Stimulated activated CD4-positive, alpha-beta T cell treated with anti-CD3 and anti-CD28 coated beads, TNF-alpha, amount 100 ng/mL, for 1 hour (primary cell): ENCODE data around the gene STK32C.

ENCODE experiments used
- DNase-seq, 3 donors: peaks; one replicate each; pipeline ENCODE4 v3.0.0-alpha.2; 2020; ENCODE audit warnings: low read depth in 3 of 3, low spot score in 1 of 3

STK32C gene

GRCh38 chr10:132213917-132214316 is 93.8 kb downstream of the STK32C start:
- no peak for DNase-seq

GRCh38 chr10:132212816-132213215 is 94.9 kb downstream of the STK32C start:
- DNase-seq = no peak

- DNase-seq = no peak
Measured at GRCh38 chr10:132211246-132211645, 96.5 kb downstream of the STK32C start.

DNA sequence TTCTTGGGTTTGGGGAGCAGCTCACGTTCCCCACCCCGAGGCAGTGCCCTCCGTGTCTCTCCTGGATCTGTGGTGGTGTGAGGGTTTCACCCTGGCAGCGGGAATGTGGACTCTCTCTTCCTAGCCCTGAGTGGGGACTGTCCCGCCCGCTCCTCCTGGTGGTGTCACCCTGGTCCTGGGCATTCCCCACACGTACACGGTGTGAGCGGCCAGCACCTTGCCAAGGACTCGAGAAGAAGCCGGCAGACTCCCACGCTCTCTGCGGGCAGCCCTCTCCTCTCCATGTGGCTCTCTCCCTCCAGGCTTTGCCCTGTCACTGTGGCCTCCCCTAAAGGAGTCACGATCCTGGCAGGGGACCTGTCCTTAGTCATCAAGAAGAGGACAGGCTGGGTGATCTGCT is 97.0 kb downstream of the STK32C start:
- no peak for DNase-seq

DNA sequence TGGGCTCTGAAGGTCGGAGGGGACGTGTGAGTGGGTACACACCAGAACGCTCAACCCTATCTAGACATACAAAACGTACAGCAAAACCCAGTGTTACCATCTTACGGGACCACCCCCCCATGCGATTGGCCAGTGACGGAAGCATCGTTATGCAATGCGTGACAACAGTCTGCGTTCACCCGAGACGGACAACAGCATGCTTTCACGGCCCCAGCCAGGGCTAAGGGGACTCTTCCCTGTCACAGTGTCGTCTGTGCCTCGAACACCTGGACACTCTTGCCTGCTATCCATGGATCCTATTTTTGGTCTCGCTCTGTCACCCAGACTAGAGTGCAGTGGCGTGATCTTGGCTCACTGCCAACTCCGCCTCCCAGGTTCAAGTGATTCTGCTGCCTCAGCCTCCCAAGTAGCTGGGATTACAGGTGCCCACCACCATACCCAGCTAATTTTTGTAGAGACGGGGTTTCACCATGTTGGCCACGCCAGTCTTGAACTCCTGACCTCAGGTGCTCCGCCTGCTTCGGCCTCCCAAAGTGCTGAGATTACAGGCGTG is 97.7 kb downstream of the STK32C start:
- DNase-seq = no peak

DNA sequence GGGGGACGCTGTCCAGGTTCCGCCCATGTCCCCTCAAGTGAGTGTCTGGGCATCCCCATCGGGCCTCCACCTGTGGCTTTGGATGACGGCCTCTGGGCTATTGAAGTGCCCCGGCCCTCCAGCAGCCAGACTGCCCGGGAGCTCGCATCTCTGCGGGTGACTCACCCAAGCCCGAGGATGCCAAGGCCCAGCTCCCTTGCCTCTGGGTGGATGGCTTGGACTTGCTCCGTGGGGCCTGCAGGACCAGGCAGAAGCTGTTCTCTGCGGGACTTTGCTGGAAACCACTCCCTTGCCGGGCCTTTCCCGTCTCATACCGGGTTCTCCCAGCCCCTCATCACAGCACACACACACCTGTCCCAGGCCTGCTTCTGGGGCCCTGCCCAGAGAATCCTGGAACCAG is 98.6 kb downstream of the STK32C start:
- no peak for DNase-seq

DNA sequence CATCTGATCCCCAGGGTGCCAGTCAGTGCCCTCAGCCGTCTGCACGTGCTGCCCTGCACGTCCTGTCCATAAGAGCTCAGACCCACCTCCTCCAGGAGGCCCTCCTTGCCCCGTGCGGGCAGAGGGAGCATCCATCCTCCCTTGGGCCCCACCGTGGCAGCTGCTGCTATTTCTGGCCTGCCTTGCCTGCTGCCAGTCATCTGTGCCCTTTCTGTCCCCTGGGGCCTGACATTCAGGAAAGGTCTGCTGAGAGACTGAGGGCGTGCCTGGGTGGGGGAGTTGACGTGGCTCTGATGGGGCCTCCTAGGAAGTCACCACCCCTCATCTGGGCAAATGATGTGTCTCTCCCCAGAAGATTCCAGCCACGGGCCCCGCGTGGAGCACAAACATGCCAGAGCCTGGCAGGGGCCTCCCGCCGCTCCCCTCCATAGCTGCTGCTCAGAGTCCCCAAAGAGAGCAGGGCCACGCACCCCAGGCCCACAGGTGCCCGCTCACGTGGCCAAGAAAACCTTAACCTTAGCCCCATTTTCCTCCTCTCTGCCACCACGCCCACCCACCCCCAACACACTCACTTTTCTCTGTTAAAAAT is 99.2 kb downstream of the STK32C start:
- DNase-seq = no peak

- DNase-seq = no peak
Measured at GRCh38 chr10:132207536-132208461, 100.0 kb downstream of the STK32C start.

DNA sequence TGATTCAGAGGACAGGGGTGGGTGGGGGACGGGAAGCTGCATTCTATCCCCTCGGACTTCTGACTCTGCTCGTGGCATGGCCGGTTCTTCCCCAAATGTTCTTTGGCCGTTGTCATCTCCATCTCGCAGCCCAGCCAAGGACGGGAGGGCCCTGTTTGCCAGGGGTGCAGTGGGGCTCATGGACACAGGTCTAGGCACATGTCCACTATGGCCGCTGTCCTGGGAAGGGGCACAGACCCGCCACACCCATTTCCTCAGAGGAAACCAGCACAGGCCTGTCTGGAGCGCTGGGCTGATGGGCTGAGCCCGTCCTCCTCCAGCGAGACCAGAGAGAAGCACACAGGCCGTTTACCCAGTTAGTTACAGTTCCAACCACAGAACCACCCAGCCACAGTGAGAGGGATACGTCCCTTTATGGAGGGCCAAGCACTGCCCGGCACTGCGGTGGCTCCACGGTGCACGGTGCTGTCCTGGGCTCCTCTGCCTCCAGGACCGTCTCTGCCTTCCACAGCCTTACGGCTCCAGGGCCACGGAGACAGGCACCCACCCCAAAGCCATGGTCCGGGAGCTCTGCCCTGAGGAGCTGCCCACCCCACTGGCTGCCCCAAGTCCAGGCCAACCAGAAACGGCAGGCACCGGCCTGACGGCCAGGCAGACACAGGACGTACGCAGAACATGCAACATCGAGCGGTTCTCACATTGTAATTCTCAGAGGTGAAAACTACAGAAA is 100.8 kb downstream of the STK32C start:
- DNase-seq = no peak

GRCh38 chr10:132206377-132206745 is 101.4 kb downstream of the STK32C start:
- DNase-seq = no peak

- DNase-seq = no peak
Measured at GRCh38 chr10:132205650-132206376, 101.9 kb downstream of the STK32C start.

DNA sequence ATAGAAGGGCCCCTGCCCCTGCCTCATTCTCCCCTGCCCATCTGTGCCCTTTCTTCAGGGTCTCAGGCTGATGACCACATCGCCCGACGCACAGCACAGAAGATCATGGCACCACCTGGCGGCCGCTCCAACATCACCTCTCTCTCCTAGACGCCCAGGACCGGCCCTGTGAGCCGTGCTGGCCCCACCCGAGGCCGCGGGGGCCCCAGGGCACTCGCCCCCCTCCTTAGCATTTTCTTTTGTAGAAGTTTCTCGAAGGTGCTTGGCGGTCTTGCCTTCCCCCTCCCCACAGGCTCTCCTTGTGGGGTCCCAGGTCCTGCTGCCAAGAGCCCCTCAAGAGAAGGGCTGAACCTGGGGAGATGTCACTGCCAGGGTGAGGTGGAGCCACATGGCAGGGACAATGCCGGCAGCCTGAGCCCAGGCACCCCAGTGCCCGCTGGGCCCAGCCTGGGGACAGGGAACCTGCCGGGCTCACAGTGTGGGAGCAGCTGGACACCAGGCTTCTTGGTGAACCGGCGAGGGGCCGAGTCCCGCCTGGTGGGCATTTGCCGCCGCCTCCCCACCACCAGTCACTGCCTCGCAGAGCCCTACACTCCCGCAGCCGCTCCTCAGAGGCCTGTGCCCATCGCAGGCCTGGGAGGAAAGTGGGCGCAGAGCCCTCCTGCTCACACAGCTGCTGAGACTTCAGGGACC is 102.8 kb downstream of the STK32C start:
- no peak for DNase-seq

DNA sequence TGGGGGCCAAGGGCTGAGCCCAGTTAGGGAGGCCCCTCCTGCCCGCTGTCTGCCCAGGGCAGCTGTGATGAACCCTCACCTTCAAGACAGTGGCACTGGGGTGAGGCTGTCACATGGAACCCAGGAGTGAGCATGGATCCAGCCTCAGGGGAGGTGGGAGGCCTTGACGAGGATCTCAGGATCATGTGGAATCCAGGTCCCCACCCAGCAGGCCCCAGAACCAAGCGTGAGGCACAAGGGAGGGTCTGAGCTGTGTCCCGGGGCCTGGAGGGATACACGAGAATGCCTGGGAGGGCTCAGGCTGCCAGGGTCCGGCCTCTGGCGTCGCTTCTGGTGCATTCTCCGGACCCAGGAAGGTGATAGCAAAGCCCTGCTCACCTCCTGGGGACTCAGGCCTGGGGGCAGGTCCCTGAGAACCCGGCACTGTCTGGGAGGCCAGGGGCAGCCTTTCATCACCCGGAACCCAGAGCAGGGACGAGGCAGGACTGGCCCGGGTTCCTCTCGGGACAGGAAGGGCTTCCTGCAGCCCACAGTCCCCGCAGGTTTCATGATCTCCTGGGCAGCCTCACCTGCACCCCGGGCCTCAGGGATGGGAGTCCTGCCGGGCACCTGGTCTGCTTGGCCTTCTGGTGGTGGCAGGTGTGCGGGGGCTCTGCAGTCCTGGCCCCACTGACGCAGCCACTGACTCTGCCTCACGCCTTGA is 103.5 kb downstream of the STK32C start:
- DNase-seq = no peak

DNA sequence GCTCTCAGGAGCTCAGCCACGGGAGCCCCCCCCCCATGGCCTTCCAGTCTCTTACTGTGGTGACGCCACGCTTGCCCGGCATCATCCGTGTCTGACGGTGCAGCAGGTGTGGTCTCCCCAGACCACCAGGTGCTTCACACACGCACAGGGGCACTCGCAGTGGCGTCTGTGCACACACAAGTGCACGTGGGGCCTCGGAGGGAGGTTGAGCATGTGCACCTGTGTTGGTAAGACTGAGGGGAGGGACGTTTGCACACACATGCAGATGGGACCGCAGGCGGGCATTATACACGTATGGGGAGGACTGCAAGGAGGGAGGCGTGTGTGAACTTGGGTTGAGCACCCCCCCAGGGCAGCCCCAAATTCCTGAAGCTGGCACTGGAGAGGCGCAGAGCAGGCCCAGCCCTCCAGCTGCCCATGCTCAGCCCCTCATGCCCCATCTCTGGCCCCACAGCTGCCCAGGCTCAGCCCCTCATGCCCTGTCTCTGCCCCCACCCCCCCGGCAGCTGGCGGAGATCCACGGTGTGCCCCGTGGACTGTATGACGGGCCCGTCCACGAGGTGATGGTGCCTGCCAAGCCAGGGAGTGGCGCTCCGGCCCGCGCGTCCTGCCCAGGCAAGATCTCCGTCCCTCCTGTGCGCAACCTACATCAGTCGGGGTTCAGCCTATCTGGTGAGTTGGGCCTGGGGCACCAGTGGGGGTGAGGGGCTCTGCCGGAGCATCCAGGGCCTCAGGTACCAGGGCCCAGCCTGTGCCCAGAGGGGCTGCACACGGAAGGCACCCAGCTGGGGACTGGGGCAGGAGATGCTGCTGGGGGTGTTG is 104.3 kb downstream of the STK32C start:
- DNase-seq = no peak

DNA sequence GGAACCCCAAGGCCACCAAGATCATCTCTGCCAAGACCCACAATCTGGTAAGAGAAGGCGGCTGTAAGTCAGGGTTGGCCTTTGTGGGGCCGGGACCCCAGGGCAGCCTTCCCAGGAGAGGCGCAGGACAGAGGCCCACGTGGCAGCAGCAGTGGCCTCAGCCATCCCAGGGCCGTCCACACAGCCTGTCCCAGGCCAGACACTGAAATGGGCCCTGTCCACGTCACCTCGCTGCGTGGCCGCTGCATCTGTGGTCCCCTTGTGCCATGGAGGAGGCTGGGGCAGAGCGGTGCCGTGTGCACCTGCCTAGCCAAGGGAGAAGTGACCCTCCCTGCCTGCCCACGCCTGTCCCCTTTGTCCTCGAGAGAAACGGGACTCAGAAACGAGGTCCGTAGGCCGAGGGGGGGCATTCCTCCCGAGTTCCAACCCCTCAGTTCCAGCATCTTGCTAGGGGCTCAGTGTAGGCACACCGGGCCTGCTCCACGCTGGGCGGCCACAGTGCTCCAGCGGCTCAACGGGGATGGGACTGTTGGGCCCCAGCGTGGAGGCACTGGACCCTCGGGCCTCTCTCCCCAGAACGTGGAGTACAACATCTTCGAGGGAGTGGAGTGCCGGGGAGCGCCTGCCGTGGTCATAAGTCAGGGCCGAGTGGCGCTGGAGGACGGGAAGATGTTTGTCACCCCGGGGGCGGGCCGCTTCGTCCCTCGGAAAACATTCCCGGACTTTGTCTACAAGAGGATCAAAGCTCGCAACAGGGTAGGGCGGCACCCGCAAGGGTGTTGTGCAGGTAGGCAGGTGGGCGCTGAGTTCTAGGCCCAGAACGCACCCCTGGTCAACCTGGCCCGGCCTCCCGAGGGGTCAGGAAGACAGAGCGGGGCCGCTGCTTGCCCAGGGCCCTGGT is 105.4 kb downstream of the STK32C start:
- DNase-seq = no peak

- no peak for DNase-seq
Measured at GRCh38 chr10:132201111-132201969, 106.4 kb downstream of the STK32C start.
